ENCODE data around the gene ARSA. TPM values are rescaled to one million over a fixed set of nuclear protein-coding genes. Genes with fewer than 3 reads are reported as not detected.

The ARSA gene
- total RNA-seq, 1 experiment from 2014 or later = 16.4 TPM

DNA sequence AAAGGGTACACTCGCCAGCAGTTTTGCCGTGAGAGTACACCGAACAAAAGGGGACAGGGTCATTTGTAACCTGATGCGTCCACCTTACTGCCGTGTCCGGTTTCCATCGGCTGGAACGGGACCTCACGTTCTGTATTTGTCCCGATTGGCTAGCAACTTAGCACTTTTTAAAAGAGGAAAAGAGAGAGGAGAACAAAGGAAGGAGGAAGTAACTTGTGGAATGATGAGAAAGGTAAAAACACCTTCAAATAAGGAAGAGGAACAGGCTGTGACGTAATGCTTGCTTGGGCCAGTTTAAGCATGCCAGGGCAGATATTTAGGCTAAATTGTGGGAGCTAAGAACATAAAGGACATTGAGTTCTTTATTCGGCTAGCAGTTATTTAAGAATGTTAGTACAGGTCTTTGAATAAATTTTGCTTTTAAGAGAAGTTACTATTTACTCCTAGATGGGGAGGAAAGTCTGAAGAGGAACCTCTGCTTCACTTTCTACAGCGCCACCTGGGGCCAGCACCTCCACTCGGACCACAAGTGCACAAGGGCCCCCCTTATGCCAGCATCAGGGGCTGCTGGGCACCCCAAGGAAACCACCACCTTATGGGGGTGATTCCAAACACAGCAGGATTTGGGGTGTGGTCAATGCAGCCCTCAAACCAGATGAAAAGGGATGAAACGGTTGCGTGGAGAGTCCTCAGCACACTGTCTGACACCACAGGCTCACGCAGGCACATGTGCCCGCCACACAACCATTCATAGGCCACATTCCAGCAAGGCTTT is 5.8 kb downstream of the ARSA start:
- Histone ChIP-seq H3K27me3 (ENCODE audit: insufficient read depth, low read length) (peaks cover 6% of the 10 kb centered on the region; the same call in 1 of the 2 replicates), H3K4me2 (ENCODE audit: low read length) (peak overlapping the region; percentile 22), H3K4me3 (replicated peaks in 1 of 2; ENCODE audit: low read depth in 1 of 2, low read length in 2 of 2) (no peak overlapping the region), H3K9me2 (ENCODE audit: insufficient read depth) (no peaks in the 10 kb centered on the region), H4K20me1 (ENCODE audit: insufficient read depth) (no peaks in the 10 kb centered on the region), H3K79me2 (ENCODE audit: insufficient read depth, low read length) (no peaks in the 10 kb centered on the region), H3K27ac (ENCODE audit: low read depth, low read length) (peak overlapping the region; percentile 3; the same call in 1 of the 2 replicates), H3K9ac (ENCODE audit: low read length) (no peak overlapping the region), H3K36me3 (ENCODE audit: control insufficient read depth in 1 of 2, insufficient read depth in 2 of 2, low read length in 2 of 2) (no peaks in the 10 kb centered on the region), H2AFZ (ENCODE audit: low read depth, low read length, poor library complexity, severe bottlenecking) (no peak overlapping the region), H3K9me3 (ENCODE audit: control insufficient read depth in 1 of 2, insufficient read depth in 1 of 2, low read depth in 1 of 2, low read length in 2 of 2) (no peaks in the 10 kb centered on the region), H3K4me1 (ENCODE audit: control insufficient read depth in 1 of 2, insufficient read depth in 2 of 2, low read length in 2 of 2) (peaks cover 7 to 41% of the 10 kb centered on the region in 2 experiments; a peak in 3 of 4 replicates)
- ChIA-PET POLR2A (no interaction called here), RAD21 (ENCODE audit: low non-redundant PET in 1 of 2, low total read pairs in 2 of 2, uncharacterized antibody in 2 of 2, unreplicated experiment in 2 of 2) (no interaction called here), CTCF (interaction anchor here (0.7 to 2.3 kb wide), 3 partner anchors 47 to 97 kb away, joined by 3 to 16 read pairs (median 11); partner anchors contain the start of gene SCO2)
- intact Hi-C loops (cut with micrococcal nuclease) = loop anchor here (5.0 kb wide), 1 partner anchor 90 kb away; the partner anchor contains the start of gene TYMP
- BruUV-seq (replicated peaks) = no TSS peak
- DNase-seq (ENCODE audit: low read depth, low spot score) = no peak
- TF ChIP-seq, protein P1, sequence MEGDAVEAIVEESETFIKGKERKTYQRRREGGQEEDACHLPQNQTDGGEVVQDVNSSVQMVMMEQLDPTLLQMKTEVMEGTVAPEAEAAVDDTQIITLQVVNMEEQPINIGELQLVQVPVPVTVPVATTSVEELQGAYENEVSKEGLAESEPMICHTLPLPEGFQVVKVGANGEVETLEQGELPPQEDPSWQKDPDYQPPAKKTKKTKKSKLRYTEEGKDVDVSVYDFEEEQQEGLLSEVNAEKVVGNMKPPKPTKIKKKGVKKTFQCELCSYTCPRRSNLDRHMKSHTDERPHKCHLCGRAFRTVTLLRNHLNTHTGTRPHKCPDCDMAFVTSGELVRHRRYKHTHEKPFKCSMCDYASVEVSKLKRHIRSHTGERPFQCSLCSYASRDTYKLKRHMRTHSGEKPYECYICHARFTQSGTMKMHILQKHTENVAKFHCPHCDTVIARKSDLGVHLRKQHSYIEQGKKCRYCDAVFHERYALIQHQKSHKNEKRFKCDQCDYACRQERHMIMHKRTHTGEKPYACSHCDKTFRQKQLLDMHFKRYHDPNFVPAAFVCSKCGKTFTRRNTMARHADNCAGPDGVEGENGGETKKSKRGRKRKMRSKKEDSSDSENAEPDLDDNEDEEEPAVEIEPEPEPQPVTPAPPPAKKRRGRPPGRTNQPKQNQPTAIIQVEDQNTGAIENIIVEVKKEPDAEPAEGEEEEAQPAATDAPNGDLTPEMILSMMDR (IDR thresholded peaks at IDR 0.05 in 2 of 3, conservative IDR thresholded peaks at IDR 0.05 in 1 of 3; ENCODE audit: borderline replicate concordance in 1 of 3, insufficient read depth in 1 of 3, low read depth in 2 of 3, low read length in 2 of 3) = peak; percentile 9 to 35 (median 34); a peak in 3 of 6 replicates
- no peak for TF ChIP-seq POLR2AphosphoS5 (IDR thresholded peaks at IDR 0.05; ENCODE audit: low read depth, low read length)
- no peak for ATAC-seq

DNA sequence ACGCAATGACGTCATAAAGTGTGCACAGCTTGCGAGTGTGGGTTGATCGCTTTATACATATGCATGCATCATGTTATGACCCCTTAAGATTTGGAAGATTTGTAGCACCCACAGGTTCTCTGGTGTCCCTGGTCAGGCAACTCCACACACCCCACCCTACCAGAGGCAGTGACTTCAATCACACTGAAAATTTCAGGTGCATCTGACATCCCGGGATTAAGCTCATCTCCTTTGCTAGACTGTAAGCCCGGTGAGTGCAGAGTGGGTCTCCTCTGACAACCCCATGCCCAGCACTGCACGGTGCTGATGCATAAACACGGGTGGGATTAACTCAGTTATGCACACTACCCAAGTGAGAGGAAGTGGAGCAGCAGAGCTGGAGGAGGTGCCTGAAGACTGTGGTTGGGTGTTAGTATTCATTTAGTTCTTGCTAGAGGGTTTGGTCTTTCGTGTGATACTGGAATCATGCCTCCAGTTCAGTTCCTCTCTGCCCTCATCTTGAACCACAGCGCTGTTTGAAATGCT is 6.5 kb downstream of the ARSA start:
- ATAC-seq (no peak), DNase-seq (ENCODE audit: low read depth, low spot score) (no peak)
- H3K27me3 ChIP-seq (ENCODE audit: insufficient read depth, low read length) = peaks cover 6% of the 10 kb centered on the region; the same call in 1 of the 2 replicates
- no peak overlapping the region for H3K9ac ChIP-seq (ENCODE audit: low read length)
- intact Hi-C loops (cut with micrococcal nuclease) = loop anchor here (5.0 kb wide), 1 partner anchor 89 kb away; the partner anchor contains the start of gene TYMP
- no peak overlapping the region for H3K4me3 ChIP-seq (replicated peaks in 1 of 2; ENCODE audit: low read depth in 1 of 2, low read length in 2 of 2)
- ChIA-PET POLR2A (no interaction called here), RAD21 (ENCODE audit: low non-redundant PET in 1 of 2, low total read pairs in 2 of 2, uncharacterized antibody in 2 of 2, unreplicated experiment in 2 of 2) (no interaction called here), CTCF (interaction anchor here (0.7 to 2.3 kb wide), 5 partner anchors 39 to 370 kb away, joined by 3 to 16 read pairs (median 3); partner anchors contain the start of genes CHKB, HDAC10 and SCO2)
- BruUV-seq (replicated peaks) = no TSS peak
- H4K20me1 ChIP-seq (ENCODE audit: insufficient read depth) = no peaks in the 10 kb centered on the region
- no peak overlapping the region for H2AFZ ChIP-seq (ENCODE audit: low read depth, low read length, poor library complexity, severe bottlenecking)
- no peak overlapping the region for H3K27ac ChIP-seq (ENCODE audit: low read depth, low read length)
- H3K4me1 ChIP-seq (ENCODE audit: control insufficient read depth in 1 of 2, insufficient read depth in 2 of 2, low read length in 2 of 2) = peaks cover 5 to 34% of the 10 kb centered on the region in 2 experiments; a peak in 3 of 4 replicates
- no peaks in the 10 kb centered on the region for H3K9me3 ChIP-seq (ENCODE audit: control insufficient read depth in 1 of 2, insufficient read depth in 1 of 2, low read depth in 1 of 2, low read length in 2 of 2)
- H3K36me3 ChIP-seq (ENCODE audit: control insufficient read depth in 1 of 2, insufficient read depth in 2 of 2, low read length in 2 of 2) = no peaks in the 10 kb centered on the region
- H3K9me2 ChIP-seq (ENCODE audit: insufficient read depth) = no peaks in the 10 kb centered on the region
- H3K4me2 ChIP-seq (ENCODE audit: low read length) = 0 out of 2 replicates have a peak overlapping the region, but pooled peaks have one; percentile 89
- no peaks in the 10 kb centered on the region for H3K79me2 ChIP-seq (ENCODE audit: insufficient read depth, low read length)
- TF ChIP-seq, protein P2, sequence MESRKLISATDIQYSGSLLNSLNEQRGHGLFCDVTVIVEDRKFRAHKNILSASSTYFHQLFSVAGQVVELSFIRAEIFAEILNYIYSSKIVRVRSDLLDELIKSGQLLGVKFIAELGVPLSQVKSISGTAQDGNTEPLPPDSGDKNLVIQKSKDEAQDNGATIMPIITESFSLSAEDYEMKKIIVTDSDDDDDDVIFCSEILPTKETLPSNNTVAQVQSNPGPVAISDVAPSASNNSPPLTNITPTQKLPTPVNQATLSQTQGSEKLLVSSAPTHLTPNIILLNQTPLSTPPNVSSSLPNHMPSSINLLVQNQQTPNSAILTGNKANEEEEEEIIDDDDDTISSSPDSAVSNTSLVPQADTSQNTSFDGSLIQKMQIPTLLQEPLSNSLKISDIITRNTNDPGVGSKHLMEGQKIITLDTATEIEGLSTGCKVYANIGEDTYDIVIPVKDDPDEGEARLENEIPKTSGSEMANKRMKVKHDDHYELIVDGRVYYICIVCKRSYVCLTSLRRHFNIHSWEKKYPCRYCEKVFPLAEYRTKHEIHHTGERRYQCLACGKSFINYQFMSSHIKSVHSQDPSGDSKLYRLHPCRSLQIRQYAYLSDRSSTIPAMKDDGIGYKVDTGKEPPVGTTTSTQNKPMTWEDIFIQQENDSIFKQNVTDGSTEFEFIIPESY (IDR thresholded peaks at IDR 0.05; ENCODE audit: extremely low read depth, insufficient replicate concordance, low read length) = no peak
- no peak for TF ChIP-seq EZH2 (IDR thresholded peaks at IDR 0.05)
- TF ChIP-seq, protein P3, sequence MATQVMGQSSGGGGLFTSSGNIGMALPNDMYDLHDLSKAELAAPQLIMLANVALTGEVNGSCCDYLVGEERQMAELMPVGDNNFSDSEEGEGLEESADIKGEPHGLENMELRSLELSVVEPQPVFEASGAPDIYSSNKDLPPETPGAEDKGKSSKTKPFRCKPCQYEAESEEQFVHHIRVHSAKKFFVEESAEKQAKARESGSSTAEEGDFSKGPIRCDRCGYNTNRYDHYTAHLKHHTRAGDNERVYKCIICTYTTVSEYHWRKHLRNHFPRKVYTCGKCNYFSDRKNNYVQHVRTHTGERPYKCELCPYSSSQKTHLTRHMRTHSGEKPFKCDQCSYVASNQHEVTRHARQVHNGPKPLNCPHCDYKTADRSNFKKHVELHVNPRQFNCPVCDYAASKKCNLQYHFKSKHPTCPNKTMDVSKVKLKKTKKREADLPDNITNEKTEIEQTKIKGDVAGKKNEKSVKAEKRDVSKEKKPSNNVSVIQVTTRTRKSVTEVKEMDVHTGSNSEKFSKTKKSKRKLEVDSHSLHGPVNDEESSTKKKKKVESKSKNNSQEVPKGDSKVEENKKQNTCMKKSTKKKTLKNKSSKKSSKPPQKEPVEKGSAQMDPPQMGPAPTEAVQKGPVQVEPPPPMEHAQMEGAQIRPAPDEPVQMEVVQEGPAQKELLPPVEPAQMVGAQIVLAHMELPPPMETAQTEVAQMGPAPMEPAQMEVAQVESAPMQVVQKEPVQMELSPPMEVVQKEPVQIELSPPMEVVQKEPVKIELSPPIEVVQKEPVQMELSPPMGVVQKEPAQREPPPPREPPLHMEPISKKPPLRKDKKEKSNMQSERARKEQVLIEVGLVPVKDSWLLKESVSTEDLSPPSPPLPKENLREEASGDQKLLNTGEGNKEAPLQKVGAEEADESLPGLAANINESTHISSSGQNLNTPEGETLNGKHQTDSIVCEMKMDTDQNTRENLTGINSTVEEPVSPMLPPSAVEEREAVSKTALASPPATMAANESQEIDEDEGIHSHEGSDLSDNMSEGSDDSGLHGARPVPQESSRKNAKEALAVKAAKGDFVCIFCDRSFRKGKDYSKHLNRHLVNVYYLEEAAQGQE (IDR thresholded peaks at IDR 0.05; ENCODE audit: low read depth) = no peak
- no peak for TF ChIP-seq ELF1 (IDR thresholded peaks at IDR 0.05; ENCODE audit: borderline replicate concordance, low read depth)
- TF ChIP-seq SP1 (IDR thresholded peaks at IDR 0.05; ENCODE audit: low read depth) = no peak
- TF ChIP-seq JUND (IDR thresholded peaks at IDR 0.05) = no peak
